Activated CD8-positive, alpha-beta memory T cell treated with anti-CD3 and anti-CD28 coated beads for 24 hours (primary cell): ENCODE results near the gene MICAL2.

Experiments used
- DNase-seq: peaks from one replicate; pipeline ENCODE4 v3.0.0-alpha.2; 2020

Gene MICAL2

DNA sequence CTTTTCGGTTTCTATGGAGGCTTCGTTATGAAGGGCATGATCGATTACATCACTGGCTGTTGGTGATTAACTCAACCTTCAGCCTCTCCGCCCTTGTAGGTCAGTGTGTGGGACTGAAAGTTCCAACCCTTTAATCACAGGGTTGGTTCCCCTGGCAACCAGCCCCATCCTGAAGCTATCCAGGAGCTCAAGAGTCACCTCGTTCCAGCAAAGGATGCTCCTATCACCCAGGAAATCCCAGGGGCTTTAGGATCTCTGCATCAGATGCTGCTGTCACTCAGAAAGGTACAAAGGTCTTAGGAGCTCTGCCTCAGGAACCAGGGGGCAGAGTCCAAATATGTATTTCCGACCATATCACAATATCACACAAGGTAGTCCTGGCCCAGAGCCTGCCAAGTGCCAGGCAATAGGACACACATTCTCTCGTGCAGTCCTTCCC, 143.5 kb downstream of the MICAL2 start:
- DNase-seq = no peak

DNA sequence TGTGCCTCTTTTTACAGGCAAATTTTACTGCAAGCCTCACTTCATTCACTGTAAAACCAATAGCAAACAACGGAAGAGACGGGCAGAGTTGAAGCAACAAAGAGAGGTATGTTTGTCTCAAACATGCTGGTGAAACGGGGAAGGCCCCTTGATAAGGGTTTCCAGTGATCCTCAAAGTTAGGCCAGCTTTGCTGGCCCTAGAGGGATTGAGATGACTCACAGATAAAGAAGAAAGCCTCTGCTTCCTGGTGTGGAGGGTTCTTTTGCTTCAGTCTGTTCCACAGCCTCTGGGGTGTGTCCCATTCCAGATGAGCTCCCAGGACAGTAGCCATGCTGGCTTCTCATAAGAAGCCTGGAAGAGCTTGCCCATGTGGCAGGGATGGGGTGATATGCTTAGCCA, 148.1 kb downstream of the MICAL2 start:
- DNase-seq = no peak

DNA sequence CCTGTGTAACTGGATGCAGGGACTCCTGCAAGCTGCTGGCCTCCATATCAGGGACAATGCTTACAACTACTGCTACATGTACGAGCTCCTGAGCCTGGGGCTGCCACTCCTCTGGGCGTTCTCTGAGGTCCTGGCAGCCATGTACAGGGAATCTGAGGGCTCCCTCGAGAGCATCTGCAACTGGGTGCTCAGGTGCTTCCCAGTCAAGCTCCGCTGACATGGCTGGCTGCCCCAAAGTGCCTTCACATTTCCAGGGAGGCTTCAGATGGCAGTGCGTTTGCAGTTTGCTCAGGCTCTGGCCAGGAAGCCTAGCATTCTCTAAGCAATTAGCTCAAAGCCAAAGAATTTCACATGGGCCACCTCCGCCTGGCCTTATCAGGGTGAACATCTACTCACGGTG, 149.6 kb downstream of the MICAL2 start:
- no peak for DNase-seq

DNA sequence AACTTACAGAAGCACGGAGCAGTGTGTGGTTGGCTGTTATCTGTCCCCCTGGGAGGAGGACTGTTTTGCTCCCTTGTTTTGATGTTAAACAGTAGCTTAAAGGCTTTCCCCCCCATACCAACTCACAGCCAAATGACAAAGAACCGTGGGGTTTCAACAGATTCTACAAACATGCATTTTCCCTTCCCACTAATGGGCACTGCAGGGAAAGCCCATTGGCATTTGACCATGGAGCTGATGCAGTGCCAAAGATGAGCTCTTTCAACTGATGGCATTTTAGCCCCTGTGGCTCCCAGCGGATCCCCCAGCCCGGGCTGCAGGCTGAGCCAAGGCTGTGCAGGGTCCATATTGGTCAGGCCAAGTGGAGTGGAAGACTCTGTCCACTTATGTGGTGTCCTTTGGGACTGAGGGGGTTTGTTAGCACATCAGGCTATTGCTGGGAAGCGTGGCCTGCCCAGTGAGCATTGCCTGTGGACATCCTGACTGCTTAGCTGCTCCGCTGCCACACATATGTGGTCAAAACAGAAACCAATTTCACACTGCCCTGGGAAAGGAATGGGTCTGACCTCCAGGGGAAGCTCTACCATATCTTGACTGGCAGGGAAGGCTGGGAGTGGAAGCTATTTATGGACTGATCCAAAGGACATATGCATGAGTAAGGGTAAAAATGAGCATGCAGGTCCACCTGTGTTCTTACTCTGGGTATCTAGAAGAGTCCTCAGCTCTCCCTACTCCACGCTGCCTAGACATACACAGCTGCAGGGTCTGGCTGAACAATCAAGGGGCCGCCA, 150.5 kb downstream of the MICAL2 start:
- DNase-seq = no peak

DNA sequence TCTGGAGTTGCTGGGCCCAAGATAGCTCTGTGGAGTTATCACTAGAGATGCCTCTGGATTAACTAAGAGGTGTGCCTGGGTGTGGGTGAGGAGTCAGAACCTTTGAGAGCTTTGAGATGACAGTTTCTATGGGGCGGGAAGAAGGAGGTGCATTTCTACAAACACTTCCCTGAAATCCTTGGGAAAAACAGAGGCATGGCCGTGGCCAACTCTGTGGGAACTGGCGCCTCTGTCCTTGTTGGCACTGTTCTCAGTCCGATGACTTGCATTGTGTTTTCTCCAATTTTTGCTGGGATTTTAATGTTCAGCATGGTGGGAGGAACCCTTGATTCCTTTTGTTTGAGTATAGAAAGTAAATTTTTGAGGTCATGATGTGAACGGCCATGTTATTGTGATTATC, 151.2 kb downstream of the MICAL2 start:
- no peak for DNase-seq

DNA sequence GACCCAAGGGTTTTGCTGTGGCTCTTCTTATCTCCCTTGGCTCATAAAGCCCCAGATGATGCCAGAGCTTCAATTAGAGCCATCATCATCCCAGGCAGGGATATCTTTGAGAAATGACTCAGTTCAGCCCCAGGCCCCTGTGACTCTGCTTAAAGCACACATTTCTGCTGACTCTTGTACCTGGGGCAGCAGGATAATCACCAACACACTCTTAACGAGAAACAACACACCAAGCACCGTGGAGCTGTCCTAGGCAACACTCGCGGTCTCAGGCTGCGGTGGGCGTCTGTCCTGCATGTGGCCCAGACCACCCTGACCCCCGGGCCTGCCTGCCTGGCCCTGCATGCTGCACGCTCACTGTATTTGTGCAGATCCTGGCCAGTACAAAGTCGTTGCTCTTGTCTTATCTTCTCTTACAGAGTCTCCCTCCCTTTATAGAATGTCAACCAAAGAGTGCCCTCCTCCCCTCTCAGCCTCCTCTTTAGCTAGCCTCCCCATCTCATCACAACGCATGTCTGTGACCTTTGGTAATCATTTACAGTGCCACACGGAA, 152.8 kb downstream of the MICAL2 start:
- DNase-seq = no peak

DNA sequence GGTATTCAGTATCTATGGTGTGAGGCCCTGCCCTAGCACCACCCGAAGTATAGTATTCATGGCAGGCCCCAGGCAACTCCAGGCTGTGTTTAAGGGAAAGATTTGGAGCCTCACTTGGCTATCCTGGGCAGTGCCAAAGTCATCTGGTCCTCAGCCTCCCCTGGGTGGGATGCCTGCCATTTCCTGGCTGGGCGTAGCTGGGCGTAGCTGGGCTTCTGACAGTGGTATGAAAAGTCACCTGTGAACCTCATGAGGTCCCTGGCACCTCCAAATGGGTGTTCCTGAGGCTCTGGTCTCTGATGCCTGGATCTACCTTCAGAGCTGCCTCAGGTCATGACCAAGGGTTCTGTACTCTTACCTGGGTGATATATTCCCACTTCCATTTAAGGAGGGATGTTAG, 154.0 kb downstream of the MICAL2 start:
- no peak for DNase-seq

DNA sequence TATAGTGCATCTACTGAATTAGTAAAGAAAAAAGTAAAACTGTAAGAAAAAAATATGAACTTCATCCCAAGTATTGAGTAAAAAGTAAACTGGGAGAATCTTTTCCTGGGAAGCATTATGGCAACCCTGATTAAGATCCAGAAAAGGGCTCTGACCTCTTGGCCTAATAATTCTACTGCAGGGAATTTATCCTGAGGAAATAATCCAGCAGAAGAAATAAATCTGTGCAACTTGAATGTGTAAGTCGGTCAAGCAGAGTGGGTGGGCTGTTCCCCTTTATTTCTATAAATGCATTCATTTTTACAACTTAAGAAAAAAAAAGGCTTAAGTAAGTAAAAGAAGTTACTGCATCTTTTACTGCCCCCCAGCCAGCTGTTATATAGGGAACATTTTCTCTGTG, 155.7 kb downstream of the MICAL2 start:
- DNase-seq = no peak

DNA sequence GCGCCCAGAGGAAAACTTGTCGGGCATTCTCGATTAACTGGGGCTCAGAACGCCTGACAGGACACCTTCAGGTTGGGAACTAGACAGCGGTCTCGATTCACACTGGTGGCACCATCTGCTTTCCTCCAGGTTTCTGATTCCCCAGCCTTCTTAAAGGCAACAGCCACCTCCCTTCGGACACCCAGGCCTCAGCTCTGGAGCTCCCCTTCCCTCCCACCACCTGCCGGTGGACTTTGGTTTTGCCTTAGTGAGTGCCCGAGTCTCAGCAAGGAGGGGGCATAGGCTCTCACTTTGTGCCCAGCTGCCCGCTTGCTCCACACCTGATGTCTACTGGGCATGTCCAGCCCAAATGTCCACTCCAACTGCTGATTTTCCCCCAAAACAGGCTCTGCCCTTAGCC, 156.6 kb downstream of the MICAL2 start:
- no peak for DNase-seq

DNA sequence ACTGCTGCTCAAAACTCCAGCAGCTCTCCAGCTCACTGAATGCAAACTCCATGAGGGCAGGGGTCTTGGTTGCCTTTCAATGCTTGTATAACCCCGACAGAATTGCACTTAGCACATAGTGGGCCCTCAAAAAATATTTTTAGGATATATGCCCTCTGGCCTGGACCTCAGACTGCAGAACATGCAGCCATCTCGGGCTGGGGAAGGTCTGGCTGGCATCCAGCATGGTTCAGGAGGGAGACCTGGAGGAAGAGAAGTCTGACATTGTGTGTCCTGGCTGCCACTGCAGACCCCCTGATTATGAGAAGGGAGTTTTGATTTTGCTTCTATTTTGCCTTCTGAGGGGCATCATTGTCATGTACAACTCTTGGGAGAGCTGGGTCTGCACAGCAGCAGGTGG, 157.5 kb downstream of the MICAL2 start:
- no peak for DNase-seq

DNA sequence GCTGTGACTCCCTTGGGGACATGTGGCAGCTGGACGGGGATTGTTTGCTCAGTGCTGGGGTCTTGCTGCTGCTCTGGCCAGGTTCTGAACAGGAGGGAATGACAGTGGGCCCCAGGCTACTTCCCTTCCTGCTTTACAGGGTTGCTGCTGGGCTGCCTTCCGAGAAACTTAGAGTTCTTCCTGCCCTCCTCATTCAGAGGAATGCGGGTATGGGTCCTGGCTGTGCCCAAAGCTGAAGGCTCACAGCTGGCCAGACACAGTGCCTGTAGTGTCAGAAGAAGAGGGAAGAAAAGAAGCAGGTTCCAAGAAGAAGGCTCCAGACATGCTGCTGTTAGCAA, 158.7 kb downstream of the MICAL2 start:
- no peak for DNase-seq

DNA sequence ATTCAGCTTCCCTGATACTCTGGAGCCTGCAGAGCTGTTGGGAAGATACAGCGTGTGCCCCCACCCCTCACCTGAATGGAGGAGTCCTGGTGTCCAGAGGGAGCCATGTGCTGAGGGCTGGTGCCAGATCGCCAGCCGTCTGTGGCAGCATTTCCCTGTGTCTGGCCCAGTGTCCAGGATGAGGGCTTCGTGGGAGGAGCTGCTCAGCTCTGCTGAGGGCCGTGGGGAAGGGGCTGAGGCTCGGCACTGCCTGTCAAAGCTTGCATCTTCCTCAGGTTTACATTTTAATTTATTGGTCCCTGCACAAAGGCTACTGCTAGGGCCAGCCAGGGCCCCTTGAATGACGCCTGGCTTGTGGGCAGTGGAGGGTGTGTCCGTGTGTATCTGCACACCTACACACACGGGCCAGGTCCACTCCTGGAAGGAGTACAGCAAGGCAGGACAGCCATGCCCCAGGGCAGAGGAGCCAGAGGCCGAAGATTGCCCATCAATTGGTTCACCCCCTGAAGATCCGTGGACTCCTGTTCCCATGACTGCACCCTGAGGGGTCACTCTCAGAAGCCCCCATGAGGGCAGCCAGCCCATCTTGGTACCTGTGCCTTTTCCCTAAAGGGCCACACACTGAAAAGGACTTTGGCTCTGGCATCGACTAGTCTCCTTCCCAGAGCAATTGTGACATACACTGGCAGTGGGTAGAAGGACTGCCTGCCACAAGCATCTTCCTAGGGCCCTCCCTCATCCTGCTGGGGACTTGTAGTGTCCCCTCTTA, 159.2 kb downstream of the MICAL2 start:
- no peak for DNase-seq

DNA sequence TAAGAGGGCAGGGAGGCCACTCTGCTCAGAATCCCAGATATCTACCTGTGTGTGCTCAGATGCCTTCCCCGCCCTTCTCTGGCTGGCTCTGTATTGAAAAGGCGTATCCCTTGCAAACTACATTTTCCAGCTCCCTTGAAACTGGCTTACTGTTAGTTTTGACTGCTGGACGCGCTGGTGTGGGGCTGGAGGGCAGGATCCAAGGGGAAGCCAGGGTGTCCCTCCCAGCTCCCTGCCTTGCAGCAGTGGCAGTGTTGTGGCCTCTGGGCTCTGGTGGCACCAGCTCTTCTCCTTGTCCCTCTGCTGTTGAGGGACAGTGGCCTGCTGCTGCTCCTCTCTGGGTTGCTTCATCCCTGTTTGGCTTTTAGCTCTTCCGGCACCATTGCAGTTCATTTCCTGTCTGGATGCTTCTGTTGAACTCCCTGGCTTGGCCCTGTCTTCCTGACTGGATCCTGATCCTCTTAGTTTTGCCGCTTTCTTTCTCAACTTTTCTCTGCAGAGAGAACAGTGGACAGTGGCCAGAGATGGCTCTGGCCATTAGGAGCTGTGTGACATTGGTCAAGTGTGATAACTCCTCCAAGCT, 159.9 kb downstream of the MICAL2 start:
- DNase-seq = no peak

DNA sequence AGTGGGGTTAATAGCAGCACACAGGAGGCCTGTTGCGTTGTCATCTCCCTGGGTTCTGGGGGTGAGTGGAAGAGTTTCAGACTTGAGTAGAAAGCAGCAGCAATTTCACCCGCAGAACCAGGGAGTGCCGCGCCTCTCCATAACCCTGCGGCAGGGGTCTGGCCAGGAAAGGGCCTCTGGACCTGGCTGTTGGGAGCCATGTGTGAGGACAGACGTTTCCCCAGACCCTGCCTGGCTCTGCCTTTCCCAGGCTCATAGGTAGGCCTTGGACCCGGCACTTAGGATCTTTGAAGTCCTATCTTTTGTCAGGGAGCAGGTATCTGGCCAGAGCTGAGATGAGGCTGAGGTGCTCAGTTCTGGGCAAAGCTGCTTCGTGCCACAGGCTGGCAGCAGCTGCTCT, 160.4 kb downstream of the MICAL2 start:
- no peak for DNase-seq

DNA sequence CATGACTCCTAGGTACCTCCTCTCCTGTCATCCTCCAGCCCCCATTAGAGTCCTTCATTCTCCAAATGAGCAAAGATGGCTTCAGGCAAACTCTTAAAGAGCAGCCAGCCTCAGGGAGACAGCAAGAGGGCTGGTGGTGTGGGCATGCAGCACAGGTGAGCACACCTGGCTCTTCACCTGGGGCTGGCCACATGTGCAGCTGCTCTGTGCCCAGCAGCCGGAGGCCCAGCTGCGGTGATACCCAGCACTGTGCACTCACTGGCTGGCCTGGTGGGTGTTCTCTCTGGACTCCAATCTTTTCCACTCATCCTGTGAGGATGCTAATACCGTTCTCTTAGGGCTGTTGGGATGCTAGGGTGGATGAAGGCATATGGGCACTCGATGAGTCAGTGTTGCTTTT, 160.9 kb downstream of the MICAL2 start:
- no peak for DNase-seq

DNA sequence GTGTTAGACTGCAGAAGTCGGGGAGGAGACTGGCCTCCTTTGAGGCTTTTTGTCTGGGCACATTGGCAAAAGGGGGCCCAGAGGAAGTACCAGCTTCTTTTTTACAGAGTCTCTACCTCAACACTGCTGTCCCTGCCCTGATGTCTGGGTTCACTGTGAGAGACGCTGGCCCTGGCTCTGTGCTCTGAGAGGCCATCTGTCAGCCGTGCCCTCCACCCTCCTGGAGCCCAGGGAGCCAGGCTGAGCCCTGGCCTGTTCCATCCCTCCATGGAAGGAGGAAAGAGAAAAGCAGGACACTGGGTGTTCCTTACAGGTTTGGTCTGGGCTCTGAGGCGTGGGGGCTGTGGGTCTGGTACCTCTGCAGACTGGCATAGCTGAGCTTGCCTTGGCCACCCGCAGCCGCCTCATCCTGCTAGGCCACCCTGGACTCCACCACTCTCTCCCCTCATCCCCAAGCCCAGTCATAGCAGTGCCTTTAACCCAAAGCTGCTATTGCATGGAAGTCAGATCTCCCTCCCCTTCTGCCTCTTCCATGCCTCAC, 161.5 kb downstream of the MICAL2 start:
- no peak for DNase-seq

DNA sequence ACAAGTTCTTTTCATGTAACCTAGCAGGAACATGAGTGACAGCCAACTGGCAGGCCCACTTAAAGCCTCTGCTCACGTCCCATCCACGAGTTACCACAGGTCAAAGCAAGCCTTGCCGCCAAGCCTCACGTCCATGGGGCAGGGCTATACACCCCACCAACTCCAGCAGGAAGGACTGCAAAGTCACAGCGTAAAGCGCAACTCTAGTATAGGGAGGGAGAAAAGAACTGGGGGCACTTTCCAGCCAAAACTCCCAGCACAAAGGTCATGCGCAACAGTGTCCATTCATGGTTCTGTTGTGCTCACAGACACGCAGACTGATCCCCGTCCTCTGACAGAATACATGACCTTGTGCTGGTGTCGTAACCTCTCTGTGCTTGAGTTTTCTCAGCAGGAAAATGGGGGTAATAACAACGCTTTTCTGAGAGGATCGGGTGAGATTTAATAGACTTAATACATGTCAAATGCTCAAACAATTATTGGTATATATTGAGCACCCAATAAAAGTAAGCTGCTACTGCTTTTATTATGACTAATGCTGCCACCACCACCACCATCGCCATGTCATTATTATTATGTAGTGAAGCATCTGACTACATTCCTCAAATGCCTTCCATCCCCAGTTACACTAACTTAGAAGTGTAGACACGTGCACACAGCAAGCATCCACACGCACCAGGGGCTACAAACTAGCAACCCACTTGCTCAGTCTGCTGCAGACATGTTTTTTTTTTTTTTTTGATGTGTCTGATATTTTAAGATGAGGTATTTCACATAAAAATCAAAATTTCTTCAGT, 162.6 kb downstream of the MICAL2 start:
- DNase-seq = no peak

DNA sequence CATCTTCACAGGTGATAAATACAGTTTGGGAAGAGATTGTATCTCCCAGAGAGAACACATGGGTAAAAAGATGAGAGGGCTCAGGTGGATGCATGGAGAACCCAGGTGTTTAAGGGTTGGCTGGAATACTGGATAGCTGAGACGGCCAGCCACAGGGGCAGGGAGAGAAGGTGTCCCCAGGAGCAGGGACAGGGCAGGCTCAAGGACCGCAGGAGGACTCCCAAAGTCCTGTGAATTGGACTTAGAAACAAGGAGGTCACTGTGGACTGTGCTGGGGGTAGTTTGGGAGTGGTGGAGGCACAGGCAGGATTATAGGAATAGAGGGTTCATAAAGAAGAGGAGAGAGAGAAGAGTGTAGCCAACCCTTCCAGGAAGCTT, 163.2 kb downstream of the MICAL2 start:
- no peak for DNase-seq

DNA sequence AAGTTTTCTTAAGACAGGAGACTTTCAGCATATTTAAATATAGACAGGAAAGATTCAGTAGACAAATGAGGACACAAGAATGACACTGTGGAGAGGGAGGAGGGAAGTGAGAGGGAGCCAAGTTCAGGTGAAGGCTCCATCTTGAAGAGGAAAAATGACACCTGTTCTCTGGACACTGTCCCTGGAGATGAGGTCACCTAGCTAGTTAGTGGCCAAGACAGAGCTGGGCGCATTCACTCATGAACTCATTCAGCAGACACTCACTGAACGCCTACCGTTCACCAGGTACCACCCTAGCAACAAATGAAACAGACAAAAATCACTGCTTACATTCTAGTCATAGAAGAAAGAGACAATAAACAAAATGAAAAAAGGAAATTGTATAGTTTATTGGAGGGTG, 163.7 kb downstream of the MICAL2 start:
- no peak for DNase-seq

DNA sequence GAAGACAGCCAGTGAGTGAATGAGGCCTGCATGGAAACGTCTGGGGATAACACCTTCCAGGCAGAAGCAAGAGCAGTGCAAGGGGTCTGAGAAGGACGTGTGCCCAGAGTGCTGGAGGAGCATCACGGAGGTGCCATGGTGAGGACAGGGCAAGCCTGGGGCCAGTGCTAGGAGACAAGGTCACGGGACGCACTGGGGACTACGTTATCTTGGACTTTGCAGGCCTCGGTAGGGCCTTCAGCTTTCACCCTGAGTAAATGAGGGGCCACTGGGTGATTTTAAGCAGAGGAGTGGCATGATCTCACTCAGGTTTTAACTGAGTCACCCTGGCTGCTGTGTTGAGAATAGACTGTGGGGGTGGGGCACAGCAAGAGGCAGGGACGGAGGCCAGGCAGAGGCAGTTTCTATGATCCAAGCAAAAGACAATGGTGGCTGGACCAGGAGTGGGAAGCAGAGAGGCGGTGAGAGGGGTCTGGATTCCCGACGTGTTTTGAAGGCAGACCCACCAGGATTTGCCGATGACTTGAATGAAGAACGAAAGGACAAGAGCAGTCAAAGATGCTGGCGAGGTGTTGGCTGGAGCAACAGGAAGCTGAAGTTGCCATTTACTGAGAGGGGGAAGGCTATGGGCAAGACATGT, 164.3 kb downstream of the MICAL2 start:
- no peak for DNase-seq

DNA sequence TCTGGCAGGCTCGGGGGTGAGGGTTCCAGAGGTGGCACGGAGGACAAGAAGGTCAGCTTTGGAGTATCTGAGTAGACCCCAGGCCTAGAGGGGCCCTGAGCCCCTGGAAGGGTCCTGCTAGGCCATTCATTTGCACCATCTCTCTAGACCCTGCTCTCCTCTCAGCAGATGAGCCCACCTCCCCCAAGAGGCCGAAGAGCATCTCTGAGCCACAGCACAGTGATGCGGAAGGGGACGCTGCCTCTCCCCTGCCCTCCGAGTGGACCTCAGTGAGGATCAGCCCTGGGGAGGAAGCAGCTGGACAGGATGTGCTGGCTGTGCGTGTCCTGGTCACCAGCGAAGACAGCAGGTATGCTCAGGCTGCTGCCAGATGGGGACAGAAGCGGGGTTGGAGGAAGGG, 165.4 kb downstream of the MICAL2 start:
- no peak for DNase-seq

DNA sequence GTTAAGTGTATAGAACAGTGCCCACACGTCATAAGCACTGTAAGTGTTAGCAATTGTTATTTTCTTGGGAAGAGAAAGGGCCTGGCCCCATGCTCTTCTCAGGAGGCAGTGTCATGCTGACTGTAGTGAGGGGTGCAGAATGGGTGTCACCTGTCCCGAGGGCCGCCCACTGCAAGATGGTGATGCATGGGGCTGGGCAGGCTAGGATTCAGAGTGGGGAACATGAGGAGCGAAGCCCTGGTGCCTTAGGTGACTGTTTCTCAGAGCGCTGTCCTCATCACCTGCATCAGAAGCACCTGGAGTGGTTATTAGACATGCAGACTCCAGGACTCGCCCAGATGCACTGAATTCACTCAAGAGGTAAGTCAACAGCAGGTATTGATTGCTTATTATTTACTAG, 166.0 kb downstream of the MICAL2 start:
- no peak for DNase-seq
